HL-60/S4 treated with retinoic acid at 250 ng/mL for 4 days and 3 days (cell line): ENCODE data around the gene NCEH1.
"Not testable (repeated sequence)": the region's sequence is repeated elsewhere in the genome, so short reads cannot be mapped to it uniquely, and the experiment has no call there.

Experiments used
- in situ Hi-C: fragments of 300-500 bp; cut with MboI; formaldehyde crosslinking; loops from 2 replicates; pipeline ENCODE4 v1.7.0; 2022; ENCODE audit warnings: low sequenced_read_pairs

NCEH1 gene, protein sequence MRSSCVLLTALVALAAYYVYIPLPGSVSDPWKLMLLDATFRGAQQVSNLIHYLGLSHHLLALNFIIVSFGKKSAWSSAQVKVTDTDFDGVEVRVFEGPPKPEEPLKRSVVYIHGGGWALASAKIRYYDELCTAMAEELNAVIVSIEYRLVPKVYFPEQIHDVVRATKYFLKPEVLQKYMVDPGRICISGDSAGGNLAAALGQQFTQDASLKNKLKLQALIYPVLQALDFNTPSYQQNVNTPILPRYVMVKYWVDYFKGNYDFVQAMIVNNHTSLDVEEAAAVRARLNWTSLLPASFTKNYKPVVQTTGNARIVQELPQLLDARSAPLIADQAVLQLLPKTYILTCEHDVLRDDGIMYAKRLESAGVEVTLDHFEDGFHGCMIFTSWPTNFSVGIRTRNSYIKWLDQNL

DNA sequence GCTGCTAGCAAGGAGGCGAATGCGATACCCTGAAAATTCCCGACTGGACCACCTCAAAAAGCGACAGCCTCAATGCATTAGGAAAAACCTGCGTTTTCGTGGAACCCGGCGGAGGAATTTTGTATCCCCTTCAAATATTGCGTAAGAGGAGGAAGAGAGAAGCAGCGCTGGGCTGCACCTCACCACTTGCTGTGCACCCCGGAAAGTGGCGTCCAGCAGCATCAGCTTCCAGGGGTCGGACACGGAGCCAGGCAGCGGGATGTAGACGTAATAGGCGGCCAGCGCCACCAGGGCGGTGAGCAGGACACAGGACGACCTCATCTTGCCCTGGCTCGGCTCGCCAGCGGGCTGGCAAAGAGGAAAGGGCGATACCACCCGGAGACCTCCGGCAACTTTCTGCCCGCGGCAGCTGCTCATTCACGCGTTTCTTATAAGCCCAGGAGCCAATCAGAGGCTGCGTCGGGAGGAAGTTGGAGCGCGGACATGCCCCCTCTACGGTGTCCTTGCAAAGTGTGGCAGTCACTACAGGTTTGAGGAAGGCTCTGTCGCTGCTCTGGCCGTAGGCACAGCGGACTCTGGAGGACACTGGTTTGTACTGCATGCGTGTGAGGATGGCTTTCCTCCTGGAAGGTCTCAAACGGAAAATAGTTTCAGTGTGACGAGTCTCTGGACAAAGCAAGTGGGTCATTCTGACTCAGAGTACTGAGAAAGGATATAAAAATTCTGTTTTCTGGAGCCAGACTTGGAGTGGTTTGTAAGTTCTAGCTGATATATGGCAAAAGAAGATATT is at the start of gene NCEH1:
TSS of gene NCEH1 (minus strand) at position 404 of the 790 bp plus-strand sequence. CDS start at position 321, 83 bp downstream.
- in situ Hi-C loops: no loop called here

DNA sequence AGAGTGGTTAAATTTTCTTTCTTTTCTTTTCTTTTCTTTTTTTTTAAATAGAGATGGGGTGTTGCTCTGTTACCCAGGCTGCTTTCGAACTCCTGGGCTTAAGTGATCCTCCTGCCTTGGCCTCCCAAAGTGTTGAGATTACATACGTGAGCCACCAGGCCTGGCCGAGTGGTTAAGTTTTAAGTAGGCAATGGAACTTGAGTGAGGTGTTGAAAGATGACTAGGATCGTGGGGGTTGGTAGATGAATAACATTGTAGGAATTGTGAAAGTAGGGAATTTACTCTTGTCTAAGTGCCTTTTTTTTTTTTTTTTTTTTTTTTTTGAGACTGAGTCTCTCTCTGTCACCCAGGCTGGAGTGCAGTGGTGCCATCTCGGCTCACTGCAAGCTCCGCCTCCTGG is 49.5 kb upstream of the NCEH1 start:
- in situ Hi-C loops: not testable (repeated sequence)

DNA sequence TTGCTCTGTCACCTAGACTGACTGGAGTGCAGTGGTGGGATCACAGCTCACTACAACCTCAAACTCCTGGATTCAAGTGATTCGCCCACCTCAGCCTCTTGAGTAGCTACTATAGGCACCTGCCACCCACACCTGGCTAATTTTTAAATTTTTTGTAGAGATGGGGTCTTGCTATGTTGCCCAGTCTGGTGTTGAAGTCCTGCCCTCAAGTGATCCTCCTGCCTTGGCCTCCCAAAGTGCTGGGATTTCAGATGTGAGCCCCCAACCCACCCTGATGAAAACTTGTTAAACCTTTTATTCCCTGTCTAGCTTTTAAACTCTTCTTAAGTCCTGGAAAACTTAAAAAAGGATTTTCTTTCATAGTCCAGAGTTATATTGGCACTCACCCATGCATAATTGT is 42.3 kb upstream of the NCEH1 start:
- in situ Hi-C loops: no loop called here

DNA sequence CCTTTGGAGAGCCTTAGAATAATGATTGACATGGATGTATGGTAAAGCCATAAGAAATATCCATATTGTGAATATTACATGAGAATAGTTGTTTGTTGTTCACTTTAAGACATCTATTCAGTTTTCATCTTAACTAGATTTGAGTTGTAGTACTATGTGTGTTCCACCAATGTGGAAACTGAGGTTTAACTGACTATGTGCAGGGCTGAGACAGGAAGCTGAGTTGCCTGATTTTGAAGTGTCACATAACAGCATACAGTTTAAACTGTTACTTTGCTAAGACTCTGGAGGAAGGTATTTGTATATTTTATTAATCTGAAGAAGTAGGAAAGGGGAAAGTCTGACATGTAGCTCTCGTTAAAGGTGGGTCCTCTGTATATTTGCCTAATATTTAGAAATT is 41.8 kb upstream of the NCEH1 start:
- in situ Hi-C loops: no loop called here

DNA sequence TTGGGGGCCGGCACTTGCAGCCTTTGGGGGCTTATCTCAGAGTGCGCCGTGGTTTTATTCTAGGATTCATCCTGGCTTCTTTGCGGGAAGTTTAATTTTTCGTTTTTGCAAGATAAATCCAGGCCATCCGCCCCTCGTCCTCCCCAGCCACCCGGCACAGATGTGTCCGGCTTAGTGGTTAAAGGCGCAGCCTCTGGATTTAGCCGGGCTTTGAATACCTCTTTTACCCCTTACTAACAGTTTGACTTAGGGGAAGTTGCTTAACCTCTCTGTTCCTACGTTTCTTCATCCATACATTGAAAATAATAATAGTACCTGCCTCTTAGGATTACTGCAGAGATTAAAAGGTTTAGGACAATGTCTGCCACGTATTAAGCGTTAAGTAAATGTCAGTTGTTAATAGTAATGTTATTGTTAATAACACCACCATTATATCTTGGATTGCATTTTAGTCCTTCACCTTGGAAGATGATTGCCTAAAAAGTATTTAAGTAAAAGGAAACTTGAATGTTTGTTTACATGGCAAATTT is 40.4 kb upstream of the NCEH1 start:
- in situ Hi-C loops: no loop called here

DNA sequence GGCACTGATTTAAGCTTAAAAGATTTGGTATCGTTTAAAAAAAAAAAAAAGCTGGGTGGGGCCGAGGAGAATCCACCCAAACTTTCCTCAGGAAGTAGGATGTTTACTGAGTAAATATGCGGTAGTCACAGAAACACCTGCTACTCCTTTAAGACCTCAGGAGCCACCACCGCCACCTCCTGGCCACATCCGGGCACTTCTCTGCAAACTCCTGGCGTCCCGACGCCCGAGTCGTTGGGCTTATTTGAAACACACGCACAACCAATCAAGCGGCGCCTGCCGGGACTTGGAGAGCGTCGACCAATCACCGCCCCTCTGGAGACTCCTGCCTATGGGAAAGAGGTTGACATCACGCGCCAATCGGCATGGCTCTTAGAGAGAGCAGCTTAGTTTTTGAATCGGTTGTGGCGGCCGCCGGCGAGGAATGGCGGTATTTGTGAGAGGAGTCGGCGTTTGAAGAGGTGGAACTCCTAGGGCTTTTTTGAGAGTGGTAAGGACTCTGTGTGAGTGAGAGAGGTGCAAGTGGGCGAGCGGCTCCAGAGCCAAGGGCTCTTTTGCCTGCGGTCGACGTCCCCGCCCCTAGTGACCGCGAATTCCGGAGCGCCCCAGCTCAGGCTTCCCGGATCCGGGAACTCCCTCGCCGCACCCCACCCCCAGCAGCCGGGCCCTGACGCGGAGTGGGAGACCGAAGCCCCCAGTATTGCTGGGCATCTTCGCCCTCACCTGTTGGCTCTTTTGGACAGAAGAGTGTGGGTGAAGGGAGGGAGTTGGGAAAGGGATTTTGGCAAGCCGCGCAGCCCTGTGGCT is 39.7 kb upstream of the NCEH1 start, which contains the start of gene ECT2:
TSS of gene ECT2 (plus strand) at position 359 of the 807 bp plus-strand sequence. CDS start 3,805 bp downstream, outside the sequence.
- in situ Hi-C loops: no loop called here

DNA sequence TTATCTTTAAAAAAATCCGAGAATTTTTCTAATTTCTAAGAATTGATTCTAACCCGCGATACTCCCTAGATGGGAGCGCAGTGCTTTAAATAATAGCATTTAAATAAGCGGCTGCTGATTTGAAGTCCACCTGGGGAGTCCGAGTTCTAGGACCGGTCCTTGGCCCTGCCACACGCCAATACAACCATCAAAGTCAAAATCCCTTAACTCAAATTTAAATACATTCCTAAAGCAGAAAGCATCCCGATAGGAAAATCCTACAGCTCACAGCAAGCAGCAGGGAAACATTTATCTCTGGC is 39.2 kb upstream of the NCEH1 start:
- in situ Hi-C loops: no loop called here

DNA sequence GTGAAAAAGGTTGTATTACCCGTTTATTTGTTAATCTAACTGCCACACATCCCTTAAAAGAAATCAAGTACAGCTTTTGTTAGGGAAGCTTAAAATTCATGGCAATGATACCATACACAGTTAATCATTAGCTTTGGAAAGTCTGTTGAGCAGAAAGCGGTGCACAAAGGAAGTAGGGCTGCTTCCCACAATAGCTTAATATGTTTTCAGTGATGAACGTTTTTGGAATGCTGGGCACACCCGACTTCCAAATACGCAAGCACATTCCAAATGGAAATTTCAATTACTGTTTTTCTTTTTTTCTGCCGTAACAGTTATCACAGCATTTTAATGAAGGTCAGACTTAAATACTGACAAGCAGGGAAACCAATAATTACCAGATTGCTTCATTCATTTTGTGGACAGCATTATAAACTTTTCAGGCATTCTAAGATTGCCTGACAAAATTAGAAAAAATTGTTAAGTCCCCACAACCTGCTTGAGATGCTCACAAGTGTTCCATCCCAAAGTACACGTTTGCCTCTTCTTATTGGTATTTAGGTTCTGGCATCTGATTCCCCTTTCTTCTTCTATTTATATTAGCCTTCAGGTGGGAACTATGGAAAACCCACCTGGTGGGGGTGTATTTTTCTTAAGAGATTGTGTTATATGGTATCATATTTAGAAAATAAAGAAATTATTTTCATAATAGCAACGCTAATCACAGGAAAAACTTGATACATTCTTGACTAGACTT is 38.5 kb upstream of the NCEH1 start:
- in situ Hi-C loops: no loop called here

DNA sequence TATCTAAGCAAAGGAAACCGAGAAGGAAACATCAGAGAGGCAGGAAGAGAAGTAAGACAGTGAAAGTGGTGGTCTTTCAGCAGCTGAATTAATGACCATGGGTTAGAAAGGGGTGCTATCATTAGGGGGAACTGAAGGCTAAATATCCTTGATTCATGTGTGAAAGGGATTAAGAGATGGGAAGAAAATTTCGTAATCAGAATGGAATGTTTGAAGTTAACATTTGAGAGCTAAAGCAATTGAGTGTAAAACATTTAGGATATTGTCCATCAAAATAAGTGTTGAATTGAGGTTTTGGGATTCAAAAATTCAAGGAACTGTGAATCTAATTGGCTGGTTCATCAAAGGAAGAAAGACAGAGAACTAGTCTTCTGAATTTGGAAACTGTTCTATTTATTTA is 35.6 kb upstream of the NCEH1 start:
- in situ Hi-C loops: no loop called here

DNA sequence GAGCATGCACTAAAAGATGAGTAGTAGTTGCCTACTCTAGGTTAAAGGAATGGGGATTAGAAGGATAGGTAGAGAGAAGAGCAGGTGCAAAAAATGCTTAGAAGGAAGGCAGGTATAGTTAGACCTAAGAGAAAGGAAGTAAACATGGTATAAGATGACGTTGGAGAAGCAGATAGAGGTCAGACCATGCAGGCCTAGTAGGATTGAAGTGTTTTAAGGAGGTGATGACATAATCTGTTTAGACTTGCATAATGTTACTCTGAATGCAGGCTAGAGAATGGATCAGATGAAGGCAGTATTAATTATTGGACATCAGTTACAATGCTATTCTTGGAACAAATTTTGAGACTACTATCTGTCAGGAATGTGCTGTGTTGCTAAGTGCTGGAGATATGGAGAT is 28.6 kb upstream of the NCEH1 start:
- in situ Hi-C loops: no loop called here

DNA sequence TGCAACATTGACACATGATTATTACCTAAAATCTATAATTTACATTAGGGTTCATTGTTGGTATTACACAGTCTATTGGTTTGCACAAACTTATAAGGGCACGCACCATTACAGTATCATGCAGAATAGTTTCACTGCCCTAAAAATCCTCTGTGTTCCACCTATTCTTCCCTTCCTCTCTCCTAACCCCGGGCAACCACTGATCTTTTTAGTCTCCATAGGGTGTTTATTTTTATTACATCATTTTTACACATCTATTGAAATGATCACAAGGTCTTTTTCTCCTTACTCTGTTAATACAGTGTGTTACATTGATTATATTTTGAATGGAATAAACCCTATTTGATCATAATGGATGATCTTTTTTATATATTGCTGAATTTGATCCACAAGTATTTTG is 24.1 kb upstream of the NCEH1 start:
- in situ Hi-C loops: no loop called here

DNA sequence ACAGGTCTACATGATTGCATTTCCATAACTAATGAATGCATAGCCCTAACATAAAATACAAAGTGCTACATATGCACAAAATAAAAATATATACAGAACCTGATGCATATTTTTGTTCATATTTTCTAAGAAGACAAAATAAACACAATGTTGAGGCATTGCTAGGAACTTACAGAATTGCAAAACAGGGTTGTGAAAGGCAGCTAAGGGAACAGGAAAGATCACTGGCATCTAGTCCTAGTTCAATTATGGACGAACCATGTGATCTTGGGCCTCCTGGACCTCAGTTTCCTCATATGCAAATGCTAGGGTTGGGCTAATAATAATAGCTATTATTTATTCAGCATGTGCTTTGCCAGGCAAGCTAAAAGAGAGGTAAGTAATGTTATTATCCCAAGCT is 15.5 kb upstream of the NCEH1 start:
- in situ Hi-C loops: no loop called here

DNA sequence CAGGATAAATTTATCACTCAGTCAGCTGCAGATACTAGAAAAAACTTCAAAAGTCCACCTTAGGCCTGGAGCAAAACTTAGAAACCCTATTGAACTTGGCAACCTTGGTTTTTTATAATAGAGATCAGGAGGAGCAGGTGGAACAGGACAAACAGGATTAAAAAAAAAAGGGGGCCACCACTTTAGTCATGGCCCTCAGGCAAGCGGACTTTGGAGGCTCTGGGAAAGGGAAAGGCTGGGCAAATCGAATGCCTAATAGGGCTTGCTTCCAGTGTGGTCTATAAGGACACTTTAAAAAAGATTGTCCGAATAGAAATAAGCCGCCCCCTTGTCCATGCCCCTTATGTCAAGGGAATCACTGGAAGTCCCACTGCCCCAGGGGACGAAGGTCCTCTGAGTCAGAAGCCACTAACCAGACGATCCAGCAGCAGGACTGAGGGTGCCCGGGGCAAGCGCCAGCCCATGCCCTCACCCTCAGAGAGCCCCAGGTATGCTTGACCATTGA is 11.7 kb upstream of the NCEH1 start:
- in situ Hi-C loops: not testable (repeated sequence)

DNA sequence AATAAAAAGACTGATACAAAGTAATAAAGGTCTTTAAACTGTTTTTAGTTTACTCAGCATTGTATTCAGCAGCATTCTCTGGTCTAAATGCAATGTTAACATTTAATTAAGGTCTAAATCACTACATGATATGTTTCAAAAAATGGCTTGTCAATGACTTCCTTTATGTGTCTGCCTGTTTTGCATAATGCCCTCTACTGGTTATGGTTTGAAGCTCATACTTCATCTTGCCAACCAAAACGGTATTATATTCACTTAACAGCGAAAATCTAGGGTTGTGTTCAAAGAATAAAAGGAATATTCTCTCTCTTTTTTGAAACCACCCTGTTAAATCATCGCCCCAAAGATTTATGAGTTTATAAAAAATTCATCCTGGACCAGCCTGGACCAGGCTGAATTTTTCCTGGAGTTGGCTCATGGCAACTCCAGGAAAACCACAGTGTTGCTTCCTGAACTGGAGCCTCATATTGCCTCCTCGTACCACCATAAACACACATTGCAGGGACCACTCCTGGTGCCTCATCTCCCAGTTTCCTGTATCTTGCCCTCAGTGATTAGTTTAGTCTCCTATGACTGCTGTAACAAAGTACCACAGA is 6.7 kb upstream of the NCEH1 start:
- in situ Hi-C loops: no loop called here

DNA sequence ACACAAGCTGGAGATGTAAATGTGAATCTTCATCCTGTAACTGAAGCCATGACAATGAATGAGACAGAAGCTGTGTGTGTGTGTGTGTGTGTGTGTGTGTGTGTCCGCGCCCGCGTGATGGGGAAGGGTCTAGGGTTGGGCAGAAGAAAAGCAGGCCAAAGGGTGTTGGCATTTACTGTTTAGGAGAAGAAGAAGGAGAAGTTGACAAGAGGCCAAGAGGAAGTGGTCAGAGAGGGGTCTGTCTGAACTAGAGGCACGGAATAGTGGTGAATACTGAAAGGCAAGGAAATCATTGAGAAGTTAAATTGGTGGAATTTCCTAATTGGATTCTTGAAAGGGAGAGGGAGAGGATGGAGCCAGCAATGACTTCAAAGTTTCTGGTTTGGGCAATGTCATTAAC is 5.6 kb upstream of the NCEH1 start:
- in situ Hi-C loops: no loop called here

DNA sequence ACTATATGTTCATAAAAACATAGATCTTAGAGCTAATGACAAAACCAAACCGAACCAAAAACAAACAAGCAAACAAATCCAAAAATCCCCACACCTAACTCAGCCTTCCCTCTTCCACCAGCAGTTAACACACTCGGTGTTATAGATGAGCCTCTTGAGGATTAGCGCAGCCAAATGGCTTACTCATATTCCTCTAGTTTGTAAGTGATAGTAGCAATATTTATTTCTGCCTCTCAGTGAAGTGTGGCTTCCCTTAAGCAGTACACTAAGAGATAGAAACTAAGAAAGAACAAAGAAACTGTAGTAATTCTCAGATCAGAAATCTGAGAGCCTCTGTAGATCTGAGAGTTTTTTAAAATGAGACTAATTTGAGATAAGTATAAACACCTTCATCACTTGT is 2.4 kb upstream of the NCEH1 start:
- in situ Hi-C loops: no loop called here

DNA sequence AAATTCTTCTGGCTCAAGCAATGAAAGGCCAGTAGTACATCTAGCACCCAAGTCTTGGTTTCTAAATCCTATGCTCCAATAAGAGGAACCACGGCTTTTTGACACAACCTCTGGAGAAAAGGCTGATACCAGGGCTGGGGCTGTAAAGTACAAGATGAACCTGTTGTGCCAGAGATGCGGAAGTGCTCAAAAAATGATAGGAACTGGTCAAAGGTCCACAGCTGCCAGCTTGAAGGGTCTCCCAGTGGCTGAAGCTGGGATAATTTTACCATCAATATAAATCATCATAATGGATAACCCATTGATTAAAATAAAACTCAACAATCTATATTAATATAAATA is 558 bp upstream of the NCEH1 start:
- in situ Hi-C loops: no loop called here

DNA sequence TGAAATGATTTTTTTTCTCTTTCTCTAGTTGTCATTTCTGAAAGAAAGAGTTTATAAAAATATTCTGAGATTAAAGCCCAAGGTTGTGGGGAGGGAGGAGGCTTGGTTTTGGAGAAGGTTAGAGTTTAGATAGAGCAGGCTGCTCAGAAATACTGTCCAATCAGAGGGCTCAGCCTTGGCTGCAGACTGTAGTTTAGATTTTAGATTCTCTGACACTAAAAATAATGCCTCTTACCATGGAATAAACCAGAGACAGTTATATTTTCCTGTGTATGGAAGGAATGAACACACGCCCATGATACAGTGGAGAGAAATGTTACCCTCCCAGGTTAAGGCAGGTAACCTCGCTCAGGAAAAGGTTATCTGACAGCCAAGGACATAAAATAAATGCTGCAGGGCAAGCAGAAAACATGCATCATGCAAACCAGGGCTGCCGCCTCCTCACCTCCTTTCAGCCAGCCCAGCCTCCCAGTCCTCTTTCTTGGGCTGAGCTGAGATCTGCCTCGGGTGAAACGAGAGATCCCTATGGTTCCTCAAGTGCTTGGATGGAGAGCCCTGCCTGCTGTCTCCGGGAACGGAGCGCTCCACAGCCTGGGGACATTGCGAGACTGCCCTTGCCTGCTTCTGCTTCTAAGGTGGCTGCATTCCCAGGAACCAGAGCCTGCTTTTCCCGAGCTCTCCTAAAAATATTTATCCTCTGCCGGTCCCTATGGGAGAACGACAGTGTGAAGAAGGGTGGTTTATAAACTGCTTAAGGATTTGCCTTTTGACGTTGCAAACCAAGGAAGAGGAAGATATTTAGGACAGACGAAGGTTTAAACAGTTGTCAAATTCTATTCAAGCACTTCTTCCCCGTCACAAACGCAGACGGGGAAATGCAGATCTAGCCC is 848 bp downstream of the NCEH1 start:
- in situ Hi-C loops: no loop called here
